HCEC 1CT (cell line): ENCODE data around the gene THSD4.
A peak's percentile ranks its signal among the peaks of the same experiment; 100 is the strongest.
"Not testable (repeated sequence)": the region's sequence is repeated elsewhere in the genome, so short reads cannot be mapped to it uniquely, and the experiment has no call there.

Experiments used
- DNase-seq: peaks from one replicate; pipeline ENCODE4 v3.0.0-alpha.2; 2017

THSD4 gene

DNA sequence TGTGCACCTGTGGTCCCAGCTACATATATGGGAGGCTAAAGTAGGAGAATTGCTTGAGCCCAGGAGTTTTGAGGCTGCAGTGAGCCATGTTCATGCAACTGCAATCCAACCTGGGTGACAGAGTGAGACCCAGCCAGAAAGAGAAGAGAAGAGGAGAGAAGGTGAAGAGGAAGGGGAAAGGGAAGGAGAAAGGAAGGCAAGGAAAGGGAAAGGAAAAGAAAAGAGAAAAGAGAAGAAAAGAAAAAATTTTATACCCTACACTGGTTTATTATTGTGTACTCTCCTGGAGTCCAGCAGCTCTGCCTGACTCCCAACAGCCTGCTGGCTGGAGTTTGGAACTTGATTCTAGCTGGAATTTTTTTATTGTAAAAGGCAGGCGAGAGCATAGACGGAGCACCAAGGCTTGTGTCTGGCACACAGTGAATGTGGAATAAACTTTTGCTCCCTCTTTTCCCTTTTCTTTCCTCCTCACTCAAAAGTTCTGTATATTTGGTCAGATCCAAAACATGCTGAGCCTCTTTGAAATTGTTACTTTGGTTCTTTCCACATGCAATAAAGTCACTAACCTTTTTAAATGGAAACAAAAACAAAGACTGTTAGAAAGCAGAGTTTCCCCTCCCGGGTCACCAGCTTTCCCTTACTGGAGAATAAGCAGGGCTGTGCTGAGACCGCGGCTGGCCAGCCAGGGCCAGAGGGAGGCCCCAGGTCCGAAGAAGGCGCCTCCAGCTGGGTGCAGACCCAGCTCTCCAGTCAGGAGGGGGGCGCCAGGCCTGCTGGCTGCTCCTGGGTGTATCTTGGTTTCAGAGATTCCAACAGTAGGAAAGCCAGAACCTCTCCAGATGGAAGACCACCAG, 9.9 kb downstream of the THSD4 start:
- no peak for DNase-seq

DNA sequence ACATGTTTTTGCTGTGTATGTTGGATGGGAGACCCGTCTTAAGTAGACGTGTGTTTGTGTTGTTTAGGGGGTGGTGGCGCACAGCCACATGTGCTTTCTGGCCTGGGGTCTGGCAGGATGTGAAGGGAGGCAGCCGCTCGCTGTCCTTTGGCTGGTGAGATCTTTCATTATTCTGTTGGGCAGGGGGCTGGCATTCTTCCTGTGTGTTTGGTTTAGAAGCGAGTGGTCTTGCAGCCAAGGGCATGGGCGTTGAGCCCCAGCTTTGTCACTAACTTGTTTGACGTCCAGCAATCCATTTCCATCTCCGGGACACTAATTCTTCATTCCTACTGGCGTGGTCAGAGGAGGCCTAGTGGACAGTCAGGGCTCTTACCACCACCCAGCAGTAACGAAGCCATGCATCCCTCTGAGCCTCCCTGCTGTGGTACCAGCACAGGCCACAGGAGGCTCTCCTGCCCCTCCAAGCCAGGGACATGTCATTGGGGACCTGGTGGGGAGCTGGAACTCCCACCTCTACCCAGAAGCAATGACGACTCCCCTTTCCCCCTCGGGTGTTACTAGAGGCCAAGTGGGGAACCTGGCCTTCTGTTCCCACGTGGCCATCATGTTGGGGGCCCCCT, 10.7 kb downstream of the THSD4 start:
- peak; percentile 10 for DNase-seq

DNA sequence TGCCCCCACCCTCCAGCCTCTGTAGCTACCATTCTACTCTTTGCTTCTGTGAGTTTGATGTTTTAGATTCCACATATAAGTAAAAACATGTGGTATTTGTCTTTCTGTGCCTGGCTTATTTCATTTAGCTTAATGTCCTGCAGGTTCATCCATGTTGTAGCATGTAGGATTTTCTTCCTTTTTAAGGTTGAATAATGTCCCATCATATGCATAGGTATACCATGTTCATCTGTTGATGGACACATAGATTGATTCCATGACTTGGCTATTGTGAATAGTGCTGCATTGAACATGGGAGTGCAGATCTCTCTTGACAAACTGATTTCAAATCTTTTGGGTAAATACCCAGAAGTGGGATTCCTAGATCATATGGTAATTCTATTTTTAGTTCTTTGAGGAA, 11.8 kb downstream of the THSD4 start:
- no peak for DNase-seq

DNA sequence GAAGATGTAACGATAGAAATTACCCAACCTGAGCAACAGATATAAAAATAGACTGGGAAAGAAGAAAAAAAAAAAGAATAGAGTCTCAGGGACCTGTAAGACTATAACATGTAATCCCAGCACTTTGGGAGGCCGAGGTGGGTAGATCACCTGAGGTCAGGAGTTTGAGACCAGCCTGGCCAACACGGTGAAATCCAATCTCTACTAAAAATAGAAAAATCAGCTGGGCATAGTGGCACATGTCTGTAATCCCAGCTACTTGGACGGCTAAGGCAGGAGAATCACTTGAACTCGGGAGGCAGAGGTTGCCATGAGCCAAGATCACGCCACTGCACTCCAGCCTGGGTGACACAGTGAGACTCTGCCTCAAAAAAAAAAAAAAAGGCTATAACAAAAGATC, 12.9 kb downstream of the THSD4 start:
- DNase-seq, result not testable (repeated sequence)

DNA sequence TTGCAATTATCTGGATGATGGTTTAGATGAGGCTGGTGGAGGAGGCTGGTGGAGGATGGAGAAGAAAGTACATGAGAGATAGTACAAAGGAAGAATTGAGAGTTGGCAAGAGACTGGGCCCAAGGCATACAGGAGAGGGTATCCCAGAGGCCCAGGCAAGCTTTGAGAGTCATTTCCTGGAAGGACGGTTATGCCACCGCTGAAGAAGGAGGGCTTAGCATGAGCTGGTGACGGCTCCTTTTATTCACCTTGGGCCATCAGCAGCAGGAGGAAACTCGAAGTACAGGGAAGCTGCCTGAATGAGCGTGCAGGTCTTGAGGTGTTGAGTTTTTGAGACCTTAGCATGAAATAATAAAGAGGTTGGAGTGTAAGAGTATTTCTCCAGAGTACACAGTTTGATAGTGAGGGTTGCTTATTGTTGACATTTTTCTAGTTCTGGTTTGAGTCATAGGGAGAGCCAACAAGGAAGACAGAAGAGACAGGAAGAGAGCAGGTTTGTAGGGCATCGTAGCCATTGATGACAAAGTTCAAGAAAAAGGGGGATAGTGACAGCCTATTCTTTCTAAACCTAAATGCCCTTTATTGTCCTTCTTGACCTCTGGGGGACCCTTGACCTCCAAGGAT, 13.8 kb downstream of the THSD4 start:
- DNase-seq, result peak; percentile 17

DNA sequence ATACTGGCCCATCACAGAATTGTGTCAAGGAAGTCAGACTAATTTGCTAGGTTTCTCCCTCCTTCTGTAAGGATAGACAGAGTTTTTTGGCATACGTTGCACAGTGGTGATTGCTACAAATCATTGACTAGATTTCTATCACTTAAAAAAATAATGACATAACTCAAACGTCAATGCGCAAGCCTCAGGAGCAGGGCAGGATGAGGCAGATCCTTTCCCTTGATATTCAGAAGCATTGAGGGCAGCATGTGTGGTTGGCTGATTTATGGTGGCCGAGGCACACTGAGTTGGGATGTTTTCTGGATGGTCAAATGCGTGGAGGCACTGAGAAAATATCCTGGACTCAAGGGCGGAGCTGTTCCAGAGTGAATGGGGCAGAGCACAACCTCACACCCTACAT, 14.4 kb downstream of the THSD4 start:
- no peak for DNase-seq

DNA sequence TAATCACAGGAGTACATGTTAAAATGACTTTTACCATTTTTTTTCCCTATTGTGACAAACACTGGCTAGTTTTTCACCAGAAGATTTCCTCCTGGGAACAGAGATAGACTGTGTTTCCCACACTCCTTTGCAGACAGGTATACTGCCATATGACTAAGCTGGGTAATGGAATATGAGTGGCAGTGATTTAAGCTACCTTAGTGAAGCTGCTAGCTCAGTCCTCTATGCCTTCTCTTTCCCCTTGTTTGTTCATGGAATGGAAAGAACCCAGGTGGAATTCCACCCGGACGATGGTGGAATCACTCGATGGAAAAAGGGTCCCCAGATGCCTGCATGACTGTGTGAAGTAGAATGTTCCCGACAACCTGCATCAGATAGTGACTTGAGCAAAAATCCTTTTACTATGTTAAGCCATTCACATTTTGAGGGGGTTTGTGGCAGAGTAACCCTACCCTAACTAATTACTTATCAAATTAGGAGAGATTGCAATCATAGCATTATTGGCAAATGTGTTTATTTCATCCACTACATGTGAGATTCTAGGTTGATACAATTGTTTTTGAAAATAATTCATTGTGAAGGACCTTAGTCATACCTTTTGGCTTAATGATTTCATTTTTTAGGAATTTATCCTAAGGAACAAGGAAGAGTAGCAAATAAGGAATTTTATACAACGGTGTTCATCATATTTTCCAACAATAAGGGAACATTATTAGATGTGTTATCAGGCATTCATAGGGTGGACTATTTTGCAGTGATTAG, 16.5 kb downstream of the THSD4 start:
- peak; percentile 62 for DNase-seq

DNA sequence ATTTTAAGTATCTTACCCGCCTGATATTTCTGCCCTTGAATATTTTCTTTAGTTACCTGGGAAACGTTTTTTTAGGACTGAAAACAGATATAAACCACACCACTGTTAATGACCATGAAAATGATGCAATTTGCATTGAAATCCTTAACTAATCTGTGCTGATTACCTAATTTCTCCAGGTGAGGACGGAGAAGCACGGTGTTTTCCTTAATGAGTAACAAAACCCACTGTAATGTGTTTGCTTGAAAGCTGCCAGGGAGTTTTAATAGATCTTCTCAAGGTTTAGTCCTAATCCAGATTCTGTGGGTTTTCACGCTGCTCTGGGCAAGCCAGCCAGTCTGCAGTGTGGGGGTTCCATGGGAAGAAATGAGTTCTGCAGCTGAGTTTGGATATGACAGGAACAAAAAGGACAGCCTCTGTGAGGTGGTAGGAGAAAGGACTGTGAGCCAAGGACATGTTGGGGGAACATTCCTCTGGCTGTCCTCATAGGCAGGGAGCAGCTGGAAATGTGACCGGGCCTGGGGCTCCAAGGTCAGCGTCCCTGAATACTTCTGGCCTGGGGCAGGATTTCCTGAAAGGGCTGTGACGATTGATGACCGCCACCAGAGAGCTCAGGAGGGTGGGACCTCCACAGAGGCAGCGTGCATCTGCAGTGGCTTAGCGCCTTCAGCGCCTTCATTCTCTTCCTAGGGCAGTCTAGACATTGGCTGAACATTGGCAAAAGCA, 18.6 kb downstream of the THSD4 start:
- DNase-seq, result no peak

DNA sequence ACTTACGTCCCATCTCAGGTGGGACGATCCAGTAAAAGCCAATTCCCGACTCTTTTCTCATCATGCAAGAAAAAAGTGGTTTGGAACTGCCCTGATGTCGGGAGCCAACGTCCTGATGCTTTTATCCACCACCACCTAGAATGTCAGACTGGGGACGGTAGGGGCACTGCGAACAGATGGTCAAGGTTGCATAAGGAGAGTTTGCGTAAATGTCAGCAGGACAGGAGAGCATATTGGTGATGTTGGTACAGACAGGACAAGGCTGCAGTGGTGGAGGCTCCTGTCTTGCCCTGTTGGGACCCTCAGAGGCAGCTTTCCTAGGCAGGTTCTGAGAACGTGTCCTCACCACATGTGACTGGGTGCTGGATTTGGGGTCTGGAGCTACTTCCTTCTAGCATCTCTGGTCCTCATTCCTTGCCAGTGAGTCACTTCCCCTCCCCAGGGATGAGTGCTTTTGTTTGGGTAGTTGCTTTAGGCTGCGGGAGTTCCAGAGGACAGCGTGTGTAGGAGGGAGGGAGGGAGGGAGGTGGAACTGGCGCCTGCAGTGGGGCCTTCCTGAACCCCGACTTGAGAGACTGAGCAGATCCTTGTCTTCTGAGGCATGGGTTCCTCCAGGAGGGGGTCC, 21.0 kb downstream of the THSD4 start:
- peak; percentile 95 for DNase-seq

DNA sequence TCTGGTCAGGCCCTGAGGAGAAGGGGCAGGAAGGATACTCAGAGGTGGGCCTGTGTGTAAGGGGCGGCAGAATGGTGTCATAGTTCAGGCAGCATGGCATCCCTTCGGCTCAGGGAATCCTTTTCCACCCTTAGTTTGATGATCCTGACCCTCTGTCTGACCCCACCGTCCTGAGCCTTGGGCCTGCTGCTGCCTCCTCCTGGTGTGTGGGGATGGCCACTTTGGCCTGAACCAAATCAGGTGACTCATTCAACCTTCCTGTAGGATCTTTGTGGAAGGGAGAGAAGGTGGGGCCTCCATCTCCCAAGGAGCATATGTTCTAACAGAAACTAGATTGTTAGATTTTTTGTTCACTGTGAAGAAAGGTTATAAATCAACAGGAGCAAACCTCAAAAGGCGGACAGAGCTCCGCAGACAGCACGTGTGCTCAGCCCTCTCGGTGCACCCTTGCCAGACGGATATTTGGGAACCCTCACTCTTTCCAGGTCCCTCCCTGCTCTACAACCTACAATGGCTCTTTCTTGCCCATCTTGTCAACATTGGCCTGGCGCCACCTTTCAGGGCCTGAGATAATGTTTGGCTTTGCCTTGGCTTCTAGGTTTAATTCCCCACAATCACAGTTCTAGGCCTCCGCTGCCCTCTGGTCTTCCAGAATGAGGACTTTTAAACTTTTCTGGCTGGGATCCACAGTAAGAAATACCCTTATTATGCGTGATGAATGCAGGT, 21.7 kb downstream of the THSD4 start:
- peak; percentile 80 for DNase-seq

DNA sequence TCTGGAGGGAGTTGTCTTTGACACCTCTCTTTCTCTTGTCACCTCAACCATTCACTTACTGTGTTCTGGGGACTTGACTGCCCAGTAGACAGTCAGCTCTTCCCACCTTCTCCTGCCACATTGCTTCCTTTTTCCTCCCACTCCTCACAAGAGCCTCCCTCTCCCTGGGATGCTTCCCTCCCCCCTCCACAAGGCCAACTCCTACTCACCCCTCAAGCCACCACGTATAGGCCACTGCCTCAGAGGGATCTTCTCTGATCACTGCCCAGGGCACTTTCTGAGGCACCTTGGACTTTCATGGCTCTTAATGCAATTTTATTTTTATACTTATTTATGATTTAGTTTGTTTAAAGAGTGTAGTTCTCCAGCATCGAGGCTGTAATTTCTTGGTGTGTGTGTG, 23.2 kb downstream of the THSD4 start:
- DNase-seq, result no peak

DNA sequence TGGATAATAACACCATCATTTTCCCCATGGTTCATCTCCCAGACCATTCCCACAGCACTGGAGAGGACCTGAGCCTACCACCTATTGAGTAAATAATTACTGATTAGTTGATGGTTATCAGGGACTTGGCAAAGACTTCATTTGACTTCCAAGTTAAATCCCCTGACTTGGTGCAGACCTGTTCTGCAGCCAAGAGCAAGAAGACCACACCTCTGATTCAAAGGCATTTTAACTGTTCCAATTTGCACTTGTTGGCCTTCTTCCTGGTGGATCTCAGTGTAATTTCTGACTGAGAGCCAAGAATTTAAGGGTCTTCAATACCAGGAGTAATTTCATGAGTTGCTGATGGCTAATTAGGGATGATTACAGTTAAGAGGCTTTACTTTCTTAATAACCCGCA, 24.0 kb downstream of the THSD4 start:
- no peak for DNase-seq

DNA sequence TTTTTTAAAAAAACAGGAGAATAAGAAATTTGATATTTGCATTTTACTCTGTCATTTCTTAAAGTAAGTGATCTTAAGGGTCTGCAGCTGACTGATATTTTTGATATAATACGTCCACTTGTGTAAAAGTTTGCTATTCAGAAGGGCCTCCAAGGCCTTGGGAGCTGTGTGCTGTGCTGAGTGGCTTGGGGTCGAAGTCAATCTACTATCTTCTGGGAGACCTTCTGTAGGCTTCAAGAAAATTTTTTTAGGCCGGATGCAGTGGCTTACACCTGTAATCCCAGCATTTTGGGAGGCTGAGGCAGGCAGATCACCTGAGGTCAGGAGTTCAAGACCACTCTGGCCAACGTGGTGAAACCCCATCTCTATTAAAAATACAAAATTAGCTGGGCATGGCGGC, 26.3 kb downstream of the THSD4 start:
- no peak for DNase-seq

DNA sequence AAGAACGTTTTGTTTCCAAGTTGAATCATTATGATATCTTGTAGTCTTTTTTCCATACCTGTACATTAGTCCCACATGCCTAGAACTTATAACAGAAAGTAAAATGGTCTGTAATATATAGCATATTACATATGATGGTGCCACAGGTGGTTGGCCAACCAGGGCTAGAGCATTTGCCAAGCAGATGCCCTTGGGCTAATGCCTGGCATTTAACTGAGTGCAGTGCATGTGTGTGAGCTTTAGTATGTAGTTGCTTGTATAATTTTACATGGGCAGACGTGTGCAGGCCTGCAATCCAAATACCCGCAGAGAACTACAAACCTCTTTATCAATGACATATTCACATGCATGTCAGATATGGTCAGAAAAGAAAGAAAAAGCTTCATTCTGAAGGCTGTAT, 27.5 kb downstream of the THSD4 start:
- DNase-seq, result no peak

DNA sequence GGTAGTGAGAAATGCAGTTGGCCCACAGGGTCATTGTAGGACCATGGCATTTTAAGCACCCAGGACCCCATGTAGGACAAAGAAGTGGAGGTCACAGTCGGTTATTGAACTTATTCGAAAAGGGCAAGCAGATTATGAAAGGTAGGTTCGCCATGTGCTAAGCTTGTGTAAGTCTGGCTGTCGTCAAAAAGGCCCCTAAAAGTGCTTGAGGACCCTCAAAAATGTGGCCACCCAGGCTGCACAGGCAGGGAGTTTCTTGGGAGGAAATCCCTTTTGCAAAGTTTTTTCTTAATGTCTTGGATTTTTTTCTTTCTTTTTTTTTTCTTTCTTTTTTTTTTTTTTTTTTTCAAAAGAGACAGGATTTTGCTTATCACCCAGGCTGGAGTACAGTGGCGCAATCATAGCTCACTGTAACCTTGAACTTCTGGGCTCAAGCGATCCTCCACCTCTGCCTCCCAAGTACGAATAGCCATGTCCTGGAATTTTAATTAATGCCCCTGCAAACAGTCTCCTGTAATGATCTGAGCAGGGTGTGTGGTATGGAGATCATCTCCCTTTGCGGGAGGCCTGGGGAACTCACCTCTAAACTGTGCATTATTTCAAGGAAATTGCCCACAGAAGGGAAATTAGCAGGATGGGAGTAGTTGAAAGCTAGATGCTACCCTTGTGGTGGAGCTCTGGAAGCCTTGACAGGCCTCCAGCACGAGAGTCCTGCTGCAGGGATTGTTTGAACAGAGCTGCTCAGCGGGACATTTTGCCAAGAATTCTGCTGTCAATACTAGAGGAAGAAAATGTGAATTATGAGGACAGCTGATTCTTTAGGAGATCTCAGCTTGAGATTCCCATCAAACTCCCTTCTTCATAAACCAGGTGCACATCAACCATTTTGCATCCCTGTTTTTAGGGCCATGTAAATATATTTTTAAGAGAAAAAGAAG, 28.4 kb downstream of the THSD4 start:
- no peak for DNase-seq

DNA sequence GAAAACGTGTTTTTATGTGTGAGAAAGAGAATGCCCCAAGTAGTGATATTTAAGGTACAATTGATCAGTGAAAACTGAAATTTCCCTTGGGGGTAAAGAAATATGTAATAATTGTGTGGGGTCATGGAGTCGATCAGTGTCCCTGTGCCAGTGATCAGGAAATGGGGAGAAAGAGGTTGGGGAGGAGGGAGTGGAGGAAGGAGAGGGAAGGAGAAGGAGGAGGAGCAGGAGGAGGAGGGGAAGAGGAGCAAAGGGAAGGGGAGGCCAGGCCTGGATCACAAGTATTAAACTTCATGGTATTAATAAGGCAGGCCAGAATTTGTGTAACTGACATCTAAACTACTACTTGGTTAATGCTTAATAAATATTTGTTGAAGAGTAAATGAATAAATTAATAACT, 30.4 kb downstream of the THSD4 start:
- no peak for DNase-seq

DNA sequence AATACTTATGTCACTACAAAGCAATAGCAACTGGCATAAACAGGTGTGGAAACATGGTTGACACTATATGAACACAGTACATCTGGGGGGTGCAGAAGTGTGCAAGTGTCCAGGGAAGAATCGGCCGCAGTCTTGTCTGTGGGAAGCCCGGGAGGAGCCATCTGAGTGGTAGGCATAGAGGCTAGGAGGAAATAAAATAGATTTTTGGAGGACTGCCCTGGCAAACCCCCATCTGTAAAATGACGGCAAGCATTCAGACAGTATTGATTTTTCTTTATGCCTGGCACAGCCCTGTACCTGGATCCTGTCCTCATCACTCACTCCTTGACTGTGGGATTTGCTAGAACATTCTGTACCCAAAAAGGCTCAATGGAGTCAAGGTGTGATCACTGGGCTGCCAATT, 31.3 kb downstream of the THSD4 start:
- DNase-seq, result no peak

DNA sequence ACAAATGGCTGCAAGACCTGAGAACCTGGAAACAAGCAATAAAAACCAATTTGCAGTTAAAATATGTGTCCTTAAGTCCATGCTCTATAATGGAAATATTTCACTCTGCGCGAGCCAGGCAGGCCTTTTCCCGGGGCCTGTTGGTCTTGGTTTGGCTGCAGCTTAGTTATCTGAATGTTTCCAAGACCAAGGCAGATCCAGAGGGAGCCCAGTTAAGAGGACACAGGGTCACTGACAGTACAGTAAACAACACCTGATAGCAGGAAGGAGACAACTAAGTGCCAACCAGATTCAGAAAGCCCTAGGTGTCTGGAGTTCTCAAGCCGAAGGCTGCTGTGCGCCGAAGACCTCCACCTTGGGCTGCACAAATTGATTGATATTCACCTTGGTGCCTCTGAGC, 32.8 kb downstream of the THSD4 start:
- no peak for DNase-seq

DNA sequence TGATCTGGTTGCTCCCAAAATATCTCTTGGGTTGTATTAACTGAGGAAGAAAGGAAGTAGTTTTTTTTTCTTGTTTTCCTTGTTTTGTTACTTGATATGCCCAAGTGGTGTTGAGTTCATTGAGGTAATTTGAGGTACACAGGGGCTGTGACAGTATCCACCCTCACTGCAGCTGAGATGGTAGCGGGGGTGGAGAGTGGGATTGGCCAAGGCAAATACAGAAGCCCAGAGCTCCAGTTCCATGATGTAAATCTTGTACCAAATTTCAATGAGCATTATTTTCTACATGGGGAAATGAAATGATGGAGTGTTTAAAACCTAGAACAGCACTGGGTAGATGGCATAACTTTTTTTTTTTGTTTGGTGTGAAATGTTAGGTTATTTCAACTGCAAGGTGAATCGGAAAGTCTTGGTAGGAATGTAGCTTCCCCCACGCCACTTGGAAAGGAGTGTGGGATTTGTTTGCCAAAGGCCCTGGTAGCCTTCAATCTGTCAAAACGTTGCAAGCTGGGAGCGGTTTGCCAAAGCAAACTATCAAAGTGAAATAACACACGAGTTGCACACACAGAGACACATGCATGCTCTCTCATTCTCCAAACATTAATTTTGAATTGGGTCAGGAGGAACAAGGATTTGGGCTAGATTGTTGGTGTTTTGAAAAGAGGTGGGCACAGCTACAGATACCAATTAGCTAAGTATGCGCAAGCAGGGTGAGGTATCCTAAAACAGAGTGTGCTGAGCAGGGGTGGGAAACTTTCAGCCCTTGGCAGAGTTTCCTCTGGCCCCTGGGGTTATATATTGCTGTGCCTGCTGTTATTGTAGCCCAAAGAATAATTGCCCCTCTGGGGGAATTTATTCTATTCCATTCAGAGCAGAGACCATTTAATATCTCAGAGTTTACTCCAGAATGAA, 34.6 kb downstream of the THSD4 start:
- no peak for DNase-seq
